HPDE6-E6E7 (cell line): ENCODE measurements around the gene SHCBP1L.

Experiments used
- DNase-seq: peaks from one replicate; pipeline ENCODE4 v3.0.0; 2011; ENCODE audit warnings: missing footprints; ENCODE audit errors: extremely low spot score

SHCBP1L gene

GRCh38 chr1:182952677-182953444, at the start of gene SHCBP1L:
TSS of gene SHCBP1L (minus strand) at chr1:182953166. CDS start at chr1:182953133, 33 bp downstream.
- no peak for DNase-seq

GRCh38 chr1:183002267-183002666, 49.3 kb upstream of the SHCBP1L start:
- no peak for DNase-seq

- DNase-seq, result no peak
These were observed 47.4 kb upstream of the SHCBP1L start for GRCh38 chr1:183000167-183000962.

GRCh38 chr1:182998482-182998881, 45.5 kb upstream of the SHCBP1L start:
- DNase-seq, result no peak

- DNase-seq, result no peak
These were observed 43.9 kb upstream of the SHCBP1L start for GRCh38 chr1:182996816-182997215.

GRCh38 chr1:182995894-182996293, 42.9 kb upstream of the SHCBP1L start:
- DNase-seq, result no peak

- DNase-seq, result peak; percentile 33
These were observed 40.8 kb upstream of the SHCBP1L start for GRCh38 chr1:182993746-182994145.

- no peak for DNase-seq
These were observed 37.6 kb upstream of the SHCBP1L start for GRCh38 chr1:182990413-182991144.

- no peak for DNase-seq
These were observed 32.9 kb upstream of the SHCBP1L start for GRCh38 chr1:182985876-182986275.

- no peak for DNase-seq
These were observed 31.7 kb upstream of the SHCBP1L start for GRCh38 chr1:182984621-182985020.

- no peak for DNase-seq
These were observed 31.2 kb upstream of the SHCBP1L start for GRCh38 chr1:182984138-182984537.

GRCh38 chr1:182978151-182978853, 25.3 kb upstream of the SHCBP1L start:
- DNase-seq, result no peak

GRCh38 chr1:182977480-182977879, 24.5 kb upstream of the SHCBP1L start:
- no peak for DNase-seq

GRCh38 chr1:182974506-182975191, 21.7 kb upstream of the SHCBP1L start:
- DNase-seq, result no peak

GRCh38 chr1:182972829-182973228, 19.9 kb upstream of the SHCBP1L start:
- no peak for DNase-seq

GRCh38 chr1:182972231-182972630, 19.3 kb upstream of the SHCBP1L start:
- DNase-seq, result no peak

- DNase-seq, result no peak
These were observed 18.3 kb upstream of the SHCBP1L start for GRCh38 chr1:182971219-182971618.

- DNase-seq, result no peak
These were observed 16.1 kb upstream of the SHCBP1L start for GRCh38 chr1:182968836-182969734.

- DNase-seq, result no peak
These were observed 15.3 kb upstream of the SHCBP1L start for GRCh38 chr1:182968151-182968741.

- DNase-seq, result no peak
These were observed 12.9 kb upstream of the SHCBP1L start for GRCh38 chr1:182965861-182966260.
